ENCODE results near the gene FBLN2.

Gene FBLN2

DNA sequence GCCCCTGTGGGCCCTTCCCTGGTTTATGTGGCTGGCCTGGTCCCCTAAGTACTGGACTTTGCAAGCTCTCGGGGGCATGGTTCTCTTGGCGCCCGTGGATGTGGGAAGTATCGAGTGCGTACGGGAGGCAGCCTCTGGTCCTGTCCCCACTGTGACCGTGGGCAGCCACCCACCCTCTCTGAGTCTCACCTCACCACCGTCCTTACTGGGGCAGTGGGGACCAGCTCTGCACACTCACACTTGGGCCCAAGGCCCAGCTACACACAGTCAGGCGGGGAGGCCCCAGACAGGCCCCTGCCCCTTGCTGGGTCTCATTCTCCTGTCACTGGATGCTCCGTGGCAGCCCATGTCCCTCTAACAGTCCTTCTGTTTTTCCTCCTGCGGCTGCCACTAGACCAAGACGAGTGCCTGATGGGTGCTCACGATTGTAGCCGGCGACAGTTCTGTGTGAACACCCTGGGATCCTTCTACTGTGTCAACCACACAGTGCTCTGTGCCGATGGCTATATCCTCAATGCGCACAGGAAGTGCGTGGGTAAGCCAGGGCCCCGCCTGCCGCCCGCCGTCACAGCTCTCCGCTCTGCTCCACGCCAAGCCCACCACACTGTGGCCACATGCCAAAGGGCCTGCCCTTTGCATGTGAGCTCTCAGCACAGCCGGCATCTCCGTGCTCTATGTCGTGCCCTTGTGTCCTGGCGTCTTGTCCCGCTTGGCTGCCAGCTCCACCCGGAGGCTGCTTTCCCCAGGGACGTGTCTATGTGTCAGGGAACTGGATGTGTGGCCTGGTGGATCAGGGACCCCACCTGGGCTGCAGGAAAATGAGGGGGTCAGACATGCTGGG is 72.7 kb downstream of the FBLN2 start:
- TF ChIP-seq CTCF (IDR thresholded peaks at IDR 0.05) = no peak
- Histone ChIP-seq H3K27me3 (no peaks in the 10 kb centered on the region), H3K27ac (no peak overlapping the region), H3K9me3 (no peaks in the 10 kb centered on the region), H3K36me3 (no peaks in the 10 kb centered on the region), H3K4me1 (ENCODE audit: control insufficient read depth in 1 of 2, insufficient read depth in 1 of 2, low read depth in 1 of 2, low read length in 1 of 2) (no peaks in the 10 kb centered on the region), H3K4me3 (ENCODE audit: low read depth in 1 of 2, low read length in 1 of 2) (no peak overlapping the region)

DNA sequence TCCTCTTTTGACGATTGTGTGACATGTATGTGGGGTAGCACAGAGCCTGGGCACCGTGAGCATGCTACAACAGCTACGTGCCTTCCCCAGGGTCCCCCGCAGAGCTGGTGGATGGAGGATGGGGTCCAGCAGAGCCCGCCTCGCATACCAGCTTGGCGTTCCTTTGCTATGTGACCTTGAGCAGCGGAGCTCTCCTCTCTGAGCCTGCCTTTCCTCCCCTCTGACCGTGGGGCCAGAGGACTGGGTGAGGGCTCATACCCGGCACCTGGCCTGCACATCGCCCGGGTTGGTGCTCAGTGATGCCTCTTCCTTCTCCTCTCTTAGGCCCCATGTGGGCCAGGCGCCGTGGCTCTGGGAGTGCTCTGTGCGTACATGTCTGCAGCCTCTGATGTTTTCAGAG is 73.4 kb downstream of the FBLN2 start:
- H3K4me3 ChIP-seq (ENCODE audit: low read depth in 1 of 2, low read length in 1 of 2) = no peak overlapping the region
- no peaks in the 10 kb centered on the region for H3K27me3 ChIP-seq
- H3K9me3 ChIP-seq = no peaks in the 10 kb centered on the region
- no peak overlapping the region for H3K27ac ChIP-seq
- no peak for TF ChIP-seq CTCF (IDR thresholded peaks at IDR 0.05)
- H3K4me1 ChIP-seq (ENCODE audit: control insufficient read depth in 1 of 2, insufficient read depth in 1 of 2, low read depth in 1 of 2, low read length in 1 of 2) = no peaks in the 10 kb centered on the region
- no peaks in the 10 kb centered on the region for H3K36me3 ChIP-seq

- TF ChIP-seq CTCF (IDR thresholded peaks at IDR 0.05) = no peak
- Histone ChIP-seq H3K36me3 (no peaks in the 10 kb centered on the region), H3K4me1 (ENCODE audit: control insufficient read depth in 1 of 2, insufficient read depth in 1 of 2, low read depth in 1 of 2, low read length in 1 of 2) (no peaks in the 10 kb centered on the region), H3K4me3 (ENCODE audit: low read depth in 1 of 2, low read length in 1 of 2) (no peak overlapping the region), H3K9me3 (no peaks in the 10 kb centered on the region), H3K27ac (no peak overlapping the region), H3K27me3 (no peaks in the 10 kb centered on the region)
These were observed 74.3 kb downstream of the FBLN2 start for GRCh38 chr3:13623101-13623654.

DNA sequence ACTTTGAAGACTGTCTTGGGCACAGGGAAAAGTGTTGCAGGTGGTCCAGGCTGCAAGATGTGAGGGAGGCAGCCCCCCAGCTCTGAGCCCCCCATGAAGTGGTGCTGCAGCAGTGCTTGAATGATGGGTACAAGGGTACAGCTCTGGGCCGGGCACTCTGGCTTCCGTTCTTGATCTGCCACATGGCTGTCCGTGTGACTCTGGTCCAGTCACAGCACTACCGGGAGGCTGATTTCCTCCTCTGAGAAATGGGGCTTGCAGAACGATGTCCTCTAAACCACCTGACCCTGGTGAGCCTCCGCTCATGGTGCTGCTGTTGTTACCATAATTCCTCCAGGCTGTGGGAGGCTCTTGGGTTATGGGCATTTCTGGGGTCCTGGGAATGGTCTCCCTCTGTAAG is 75.1 kb downstream of the FBLN2 start:
- no peak for TF ChIP-seq CTCF (IDR thresholded peaks at IDR 0.05)
- Histone ChIP-seq H3K27me3 (no peaks in the 10 kb centered on the region), H3K36me3 (no peaks in the 10 kb centered on the region), H3K9me3 (no peaks in the 10 kb centered on the region), H3K4me3 (ENCODE audit: low read depth in 1 of 2, low read length in 1 of 2) (no peak overlapping the region), H3K27ac (no peak overlapping the region), H3K4me1 (ENCODE audit: control insufficient read depth in 1 of 2, insufficient read depth in 1 of 2, low read depth in 1 of 2, low read length in 1 of 2) (no peaks in the 10 kb centered on the region)

DNA sequence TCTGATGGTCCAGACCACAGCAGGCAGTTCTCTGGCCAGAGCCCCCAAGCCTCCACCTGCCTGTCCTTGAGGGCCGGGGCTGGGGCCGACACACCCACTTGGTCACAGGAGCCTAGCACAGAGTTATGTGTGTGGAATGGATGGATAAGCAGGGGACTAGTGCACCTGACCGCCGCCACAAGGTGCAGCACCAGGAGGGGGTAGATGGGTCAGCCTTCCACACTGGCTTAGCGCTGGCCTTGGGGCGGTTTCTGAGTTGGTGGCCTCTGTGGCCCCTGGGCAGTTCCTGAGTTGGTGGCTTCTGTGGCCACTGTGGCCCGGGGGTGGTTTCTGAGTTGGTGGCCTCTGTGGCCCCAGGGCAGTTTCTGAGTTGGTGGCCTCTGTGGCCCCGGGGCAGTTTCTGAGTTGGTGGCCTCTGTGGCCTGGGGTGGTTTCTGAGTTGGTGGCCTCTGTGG is 75.8 kb downstream of the FBLN2 start:
- H3K36me3 ChIP-seq = no peaks in the 10 kb centered on the region
- no peak overlapping the region for H3K27ac ChIP-seq
- no peak overlapping the region for H3K4me3 ChIP-seq (ENCODE audit: low read depth in 1 of 2, low read length in 1 of 2)
- no peak for TF ChIP-seq CTCF (IDR thresholded peaks at IDR 0.05)
- no peaks in the 10 kb centered on the region for H3K27me3 ChIP-seq
- no peaks in the 10 kb centered on the region for H3K4me1 ChIP-seq (ENCODE audit: control insufficient read depth in 1 of 2, insufficient read depth in 1 of 2, low read depth in 1 of 2, low read length in 1 of 2)
- no peaks in the 10 kb centered on the region for H3K9me3 ChIP-seq

Measured in neutrophil (primary cell).